T follicular helper cell (primary cell): ENCODE data around the gene DISC1.
"Not testable (repeated sequence)": the region's sequence is repeated elsewhere in the genome, so short reads cannot be mapped to it uniquely, and the experiment has no call there.

ENCODE experiments used
- DNase-seq: peaks from one replicate; pipeline ENCODE4 v3.0.0-alpha.2; 2020; ENCODE audit warnings: low read depth

Gene DISC1

DNA sequence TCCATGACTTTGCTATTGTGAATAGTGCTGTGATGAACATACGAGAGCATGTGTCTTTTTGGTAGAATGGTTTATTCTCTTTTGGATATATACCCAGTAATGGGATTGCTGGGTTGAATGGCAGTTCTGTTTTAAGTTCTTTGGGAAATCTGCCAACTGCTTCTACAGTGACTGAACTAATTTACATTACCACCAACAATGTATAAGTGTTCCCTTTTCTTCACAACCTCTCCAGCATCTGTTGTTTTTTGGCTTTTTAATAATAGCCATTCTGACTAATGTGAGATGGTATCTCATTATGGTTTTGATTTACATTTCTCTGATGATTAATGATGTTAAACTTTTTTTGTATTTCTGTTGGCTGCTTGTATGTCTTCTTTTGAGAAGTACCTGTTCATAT, 335.2 kb downstream of the DISC1 start:
- DNase-seq, result not testable (repeated sequence)

DNA sequence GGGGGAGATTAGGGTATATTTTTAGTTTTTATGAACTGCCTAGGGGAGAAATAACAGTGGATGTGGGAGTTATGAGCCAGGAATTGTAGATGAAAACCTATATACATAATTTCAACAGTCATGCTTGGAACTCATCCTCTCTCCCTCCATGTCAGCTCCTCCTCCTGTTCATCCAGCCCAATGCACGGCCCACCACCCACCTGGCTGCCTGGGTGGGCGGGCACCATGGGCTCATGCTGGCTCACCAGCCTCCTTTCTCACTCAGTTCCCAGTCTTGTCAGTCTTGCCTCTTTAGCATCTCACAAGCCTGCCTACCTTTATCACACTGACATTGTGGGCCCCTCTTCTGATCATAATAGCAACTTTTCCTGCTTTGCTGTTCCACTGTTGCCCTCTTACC, 336.0 kb downstream of the DISC1 start:
- DNase-seq, result no peak

DNA sequence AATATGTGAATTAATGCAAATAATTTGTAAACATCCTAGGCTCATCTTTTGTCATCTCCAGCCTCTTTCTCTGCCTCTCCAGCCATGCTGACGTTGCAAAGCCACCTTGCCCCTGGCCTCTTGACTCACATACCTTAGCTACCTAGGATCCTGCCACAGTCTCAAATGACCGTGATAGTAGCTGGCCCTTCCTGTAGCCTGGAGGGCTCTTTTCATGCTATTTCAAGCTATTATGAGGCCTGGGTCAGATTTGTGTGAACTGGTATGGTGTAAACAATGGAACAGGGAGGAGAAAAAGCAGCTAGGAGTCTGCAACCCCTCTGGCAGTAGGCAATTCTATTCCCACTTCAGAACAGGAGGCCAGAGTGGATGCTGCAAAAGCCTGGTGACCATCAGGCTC, 337.7 kb downstream of the DISC1 start:
- DNase-seq, result no peak

GRCh38 chr1:231964961-231965360, 338.4 kb downstream of the DISC1 start:
- DNase-seq, result no peak

- no peak for DNase-seq
Observed at GRCh38 chr1:231965615-231966014, 339.0 kb downstream of the DISC1 start.

DNA sequence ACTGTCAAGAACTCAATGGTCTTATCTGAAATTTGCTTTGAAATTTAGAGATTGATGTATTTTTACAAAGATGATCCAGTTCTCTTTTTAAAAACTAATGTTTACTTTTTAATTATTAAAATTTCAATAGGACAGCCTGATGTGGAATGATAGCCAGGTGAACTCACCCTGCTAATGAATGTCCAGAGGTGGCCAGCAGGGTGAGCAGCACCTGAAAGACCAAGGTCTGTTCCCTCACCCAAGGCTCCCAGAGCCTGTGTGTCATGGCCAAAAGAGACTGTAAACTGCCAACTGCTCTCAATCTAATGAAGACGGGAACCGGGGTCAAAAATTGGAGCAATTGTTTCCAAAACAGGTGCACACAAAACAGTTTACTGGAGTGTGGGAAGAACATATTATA, 340.4 kb downstream of the DISC1 start:
- no peak for DNase-seq

DNA sequence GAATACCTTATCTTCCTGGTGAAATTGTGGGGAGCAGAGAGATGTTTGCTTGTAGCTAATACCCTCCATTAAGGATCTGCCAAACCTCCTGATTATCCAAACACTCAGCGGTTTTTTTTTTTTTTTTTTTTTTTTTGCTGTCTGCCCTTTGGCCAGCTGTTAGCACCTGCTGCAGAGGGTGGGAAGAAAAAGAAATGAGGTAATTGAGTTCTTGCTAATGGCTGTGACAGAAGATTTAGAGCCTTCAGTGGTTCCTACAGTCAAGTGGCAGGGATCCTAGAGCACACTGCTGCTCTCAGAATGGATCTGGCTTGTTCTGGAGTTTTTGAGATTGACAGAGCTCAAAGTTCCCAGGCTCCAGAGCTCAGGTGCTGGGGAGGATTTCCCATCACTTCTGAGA, 342.5 kb downstream of the DISC1 start:
- DNase-seq, result no peak

GRCh38 chr1:231969761-231970160, 343.2 kb downstream of the DISC1 start:
- not testable (repeated sequence) for DNase-seq

GRCh38 chr1:231970684-231971083, 344.1 kb downstream of the DISC1 start:
- no peak for DNase-seq

- DNase-seq, result no peak
Observed at GRCh38 chr1:231971397-231972110, 345.0 kb downstream of the DISC1 start.

DNA sequence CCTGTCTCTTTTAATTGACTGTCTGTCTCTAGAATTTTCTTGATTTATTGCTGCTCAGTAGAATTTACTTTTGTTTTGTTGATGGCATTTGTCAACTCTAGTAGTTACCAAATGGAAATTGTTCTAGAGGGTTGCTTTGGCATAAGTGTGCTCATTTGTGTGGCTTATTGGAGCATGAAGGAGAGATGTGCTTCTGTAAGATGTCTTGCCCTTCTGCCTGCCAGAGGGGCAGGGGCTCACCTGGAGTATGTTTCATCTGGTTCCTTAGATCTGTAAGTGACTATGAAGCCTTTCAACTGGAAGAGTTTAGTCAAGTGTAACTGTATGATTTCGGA, 345.5 kb downstream of the DISC1 start:
- no peak for DNase-seq

DNA sequence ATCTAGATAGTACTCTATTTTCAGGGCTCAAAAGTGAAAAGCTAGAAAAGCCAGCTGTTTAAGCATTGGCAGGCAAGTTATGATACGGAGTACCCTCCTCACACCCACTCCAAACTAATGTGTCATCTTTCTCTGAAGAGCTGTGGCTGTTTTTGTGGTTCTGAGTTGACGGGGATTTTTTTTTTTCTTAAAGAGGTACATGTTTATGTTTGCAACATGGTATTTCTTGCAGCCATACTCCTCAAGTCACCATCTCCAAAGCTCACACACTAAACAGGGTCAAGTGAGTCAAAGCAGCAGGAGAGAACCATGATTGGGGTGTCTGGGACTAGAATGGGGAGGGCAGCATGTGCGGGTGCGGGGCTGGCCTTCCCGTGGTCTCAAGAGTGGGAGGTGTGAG, 347.2 kb downstream of the DISC1 start:
- no peak for DNase-seq

- DNase-seq, result no peak
Observed at GRCh38 chr1:231976231-231976630, 349.6 kb downstream of the DISC1 start.

DNA sequence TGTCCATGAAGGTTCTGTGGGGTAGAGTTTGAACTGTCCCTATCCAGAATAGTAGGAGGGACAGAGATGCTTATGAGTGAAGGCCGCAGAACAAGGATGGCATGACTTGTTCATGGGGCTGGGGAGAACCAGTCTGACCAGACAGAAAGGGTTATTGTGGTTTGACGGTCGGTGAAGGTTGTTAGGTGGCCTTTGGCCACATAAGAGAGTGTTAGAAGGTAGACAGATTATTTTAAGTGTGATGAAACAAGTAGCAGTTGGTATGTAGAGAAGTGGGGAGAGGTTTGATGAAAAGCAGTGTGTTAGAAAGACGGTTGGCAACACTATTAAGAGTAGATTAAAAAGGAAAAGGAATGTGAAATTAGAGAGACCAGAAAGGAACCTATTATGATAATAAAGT, 355.1 kb downstream of the DISC1 start:
- DNase-seq, result no peak

- DNase-seq, result no peak
Observed at GRCh38 chr1:231982871-231983587, 356.4 kb downstream of the DISC1 start.

DNA sequence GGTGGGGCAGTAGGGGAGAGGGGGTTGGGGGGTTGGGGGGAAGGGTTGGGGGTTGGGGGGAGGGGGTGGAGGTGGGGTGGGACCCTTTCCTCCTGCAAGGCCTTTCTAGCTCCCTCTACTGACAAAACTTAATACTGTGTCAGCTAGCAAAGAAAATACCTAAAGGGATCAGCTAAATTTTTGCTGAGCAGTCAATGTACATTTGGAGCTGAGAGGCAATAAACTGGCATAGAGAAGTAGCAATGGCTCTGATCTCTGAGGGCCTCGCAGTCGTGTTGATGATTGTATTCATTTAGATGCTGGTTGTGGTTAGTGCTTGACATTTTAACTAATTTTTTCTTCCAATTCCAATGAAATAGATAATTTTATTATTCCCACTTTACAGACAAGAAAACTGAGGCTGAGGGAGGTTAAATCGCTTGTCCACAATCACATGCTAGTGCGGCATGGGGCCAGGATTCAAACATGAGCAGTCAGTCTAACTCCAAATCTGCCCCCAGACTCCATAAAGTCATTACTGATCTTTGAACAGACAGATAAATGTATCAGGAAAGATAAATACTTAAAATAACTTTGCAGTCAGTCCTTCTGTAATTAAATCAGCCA, 357.1 kb downstream of the DISC1 start:
- no peak for DNase-seq

DNA sequence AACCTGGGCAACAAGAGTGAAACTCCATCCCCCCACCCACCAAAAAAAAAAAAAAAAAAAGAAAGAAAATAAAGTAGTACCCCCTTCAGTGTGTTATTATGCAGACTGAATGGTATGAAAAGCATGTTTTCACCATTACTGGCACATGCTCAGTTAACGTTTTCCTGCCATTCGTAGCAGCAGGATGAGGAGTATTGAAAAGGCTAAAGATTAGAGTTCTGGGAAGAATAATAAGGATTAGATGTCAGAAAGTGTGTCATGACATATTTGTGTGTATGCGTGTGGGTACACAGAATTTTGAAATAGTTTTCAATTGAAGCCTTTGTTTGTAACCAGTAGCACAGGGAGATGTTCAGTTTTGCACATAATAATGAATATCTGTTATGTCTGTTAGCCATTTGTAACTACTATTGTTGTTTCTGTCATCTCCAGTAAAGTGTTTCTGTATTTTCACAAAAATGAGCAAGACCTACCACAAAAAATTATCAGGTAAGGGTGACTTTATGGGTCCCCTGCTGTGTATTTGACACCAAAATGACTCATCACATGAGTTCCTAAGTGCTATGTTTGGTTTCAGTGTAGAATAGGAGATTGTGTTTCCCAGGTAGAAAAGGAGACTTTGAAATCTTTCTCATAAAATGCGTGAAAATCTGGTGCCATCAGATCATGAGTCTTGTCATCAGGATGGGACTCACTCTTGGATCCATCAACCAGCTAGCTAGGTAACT, 358.9 kb downstream of the DISC1 start:
- DNase-seq, result no peak

GRCh38 chr1:231986631-231987336, 360.2 kb downstream of the DISC1 start:
- DNase-seq, result no peak

DNA sequence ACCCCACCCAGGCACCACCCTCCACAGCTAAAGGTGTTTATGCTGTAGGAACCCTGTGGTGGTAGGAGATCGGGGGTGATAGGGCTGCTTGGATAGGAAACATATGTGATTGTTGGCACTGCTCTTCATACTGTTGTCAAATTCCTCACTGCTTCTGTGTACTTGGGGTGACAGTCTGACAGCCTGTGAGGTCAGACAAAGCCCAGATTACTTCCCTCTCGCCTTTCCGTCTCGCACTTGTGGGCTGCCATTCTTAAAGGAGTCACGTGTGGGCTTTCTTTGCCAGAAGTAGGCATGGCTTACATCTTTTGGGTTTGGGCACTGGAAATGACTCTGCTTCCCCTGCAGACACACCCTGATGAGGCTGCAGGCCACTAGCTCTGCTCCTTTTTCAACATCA, 363.8 kb downstream of the DISC1 start:
- DNase-seq, result no peak

- DNase-seq, result no peak
Observed at GRCh38 chr1:231991231-231991630, 364.6 kb downstream of the DISC1 start.

DNA sequence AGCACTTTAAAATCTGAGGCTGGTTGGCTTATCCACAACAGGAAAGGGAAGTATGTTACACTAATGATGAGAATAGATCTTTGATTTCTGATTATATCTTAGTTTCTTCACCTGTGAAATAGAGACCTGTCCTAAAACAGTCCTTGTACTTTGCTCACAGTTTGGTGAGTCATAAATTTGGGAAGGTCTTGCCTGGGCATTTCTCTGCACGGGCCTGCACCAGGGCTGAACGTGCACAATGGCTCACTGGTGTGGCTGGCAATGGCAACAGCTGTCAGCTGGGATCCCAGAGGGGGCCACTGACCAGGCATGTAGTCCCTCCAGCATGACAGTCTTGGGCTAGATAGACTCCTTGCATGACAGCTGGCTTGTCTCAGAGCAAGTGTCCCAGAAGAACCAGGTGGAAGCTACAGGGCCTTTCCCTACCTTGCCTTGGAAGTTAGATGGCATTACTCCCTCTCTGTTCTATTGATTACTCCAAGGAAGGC, 367.4 kb downstream of the DISC1 start:
- DNase-seq, result no peak

DNA sequence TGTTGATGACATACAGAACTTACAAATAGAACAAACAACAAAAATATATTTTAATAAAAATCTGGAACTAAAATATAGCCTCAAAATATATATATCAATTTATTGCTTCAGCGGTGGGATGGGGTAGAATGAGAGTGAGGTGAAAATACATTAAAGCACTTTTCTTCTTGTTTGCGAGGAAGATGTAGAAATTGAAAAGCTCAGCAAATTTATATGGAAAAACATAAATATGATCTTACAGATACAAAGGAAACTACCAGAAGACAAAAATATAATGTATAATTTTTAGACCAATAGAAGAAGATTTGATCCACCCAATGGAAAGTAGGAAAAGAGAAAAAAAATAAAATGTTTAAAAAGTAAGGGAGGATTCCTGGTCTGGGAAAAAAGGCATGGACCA, 372.2 kb downstream of the DISC1 start:
- no peak for DNase-seq
